Thyroid gland (tissue), 4 donors: ENCODE results near the gene SCN4B.

Source experiments
- CTCF ChIP-seq, 6 experiments: fragments of 200-600 bp in 3 of 6; fragments of 450-650 bp in 3 of 6; sonication (generic) in 3 of 6; IDR thresholded peaks; one replicate each; pipeline ENCODE4 v1.5.1; 2016 to 2019; ENCODE audit warnings: antibody characterized with exemption in 6 of 6, mild to moderate bottlenecking in 2 of 6, inconsistent platforms in 1 of 6, moderate library complexity in 1 of 6
- POLR2A ChIP-seq, 2 donors: fragments of 450-650 bp; IDR thresholded peaks; one replicate each; pipeline ENCODE4 v1.6.1; 2017; ENCODE audit warnings: antibody characterized with exemption in 2 of 2, mild to moderate bottlenecking in 2 of 2, moderate library complexity in 1 of 2

- TF ChIP-seq CTCF (IDR thresholded peaks at IDR 0.05) = no peak
- TF ChIP-seq POLR2A (IDR thresholded peaks at IDR 0.05) = no peak
Measured at GRCh38 chr11:118167253-118167652, 14.6 kb upstream of the SCN4B start.
